Neutrophil (primary cell): ENCODE measurements around the gene COL25A1.

ENCODE experiments used
- H3K27ac ChIP-seq: fragments of 200-600 bp; sonication (generic); 2 replicates; pipeline ENCODE4 v1.5.1; 2016; ENCODE audit warnings: mild to moderate bottlenecking, moderate library complexity
- H3K27me3 ChIP-seq: fragments of 200-600 bp; sonication (generic); 2 replicates; pipeline ENCODE4 v1.6.0; 2016; ENCODE audit warnings: mild to moderate bottlenecking
- H3K36me3 ChIP-seq: fragments of 200-600 bp; sonication (generic); 2 replicates; pipeline ENCODE4 v1.5.1; 2017
- H3K4me1 ChIP-seq, 2 experiments: fragments of 200-600 bp in 1 of 2; sonication (generic) in 1 of 2; 1 replicate in 1 of 2; 2 replicates in 1 of 2; pipeline versions ENCODE4 v1.5.1 to v1.6.1; 2013 to 2016; ENCODE audit warnings: low read depth in 1 of 2, low read length in 1 of 2, mild to moderate bottlenecking in 1 of 2, moderate library complexity in 1 of 2; ENCODE audit not compliant: control insufficient read depth in 1 of 2, insufficient read depth in 1 of 2
- H3K4me3 ChIP-seq, 2 experiments: fragments of 200-600 bp in 1 of 2; sonication (generic) in 1 of 2; 1 replicate in 1 of 2; 2 replicates in 1 of 2; pipeline ENCODE4 v1.5.1; 2013 to 2016; ENCODE audit warnings: low read depth in 1 of 2, low read length in 1 of 2, mild to moderate bottlenecking in 1 of 2, moderate library complexity in 1 of 2
- H3K9me3 ChIP-seq: fragments of 200-600 bp; sonication (generic); 2 replicates; pipeline ENCODE4 v1.5.1; 2016
- TF ChIP-seq, protein P1 (sequence below): fragments of 200-600 bp; sonication (generic); IDR thresholded peaks from 2 replicates; pipeline ENCODE4 v1.5.1; 2016; ENCODE audit warnings: antibody characterized with exemption

The COL25A1 gene

DNA sequence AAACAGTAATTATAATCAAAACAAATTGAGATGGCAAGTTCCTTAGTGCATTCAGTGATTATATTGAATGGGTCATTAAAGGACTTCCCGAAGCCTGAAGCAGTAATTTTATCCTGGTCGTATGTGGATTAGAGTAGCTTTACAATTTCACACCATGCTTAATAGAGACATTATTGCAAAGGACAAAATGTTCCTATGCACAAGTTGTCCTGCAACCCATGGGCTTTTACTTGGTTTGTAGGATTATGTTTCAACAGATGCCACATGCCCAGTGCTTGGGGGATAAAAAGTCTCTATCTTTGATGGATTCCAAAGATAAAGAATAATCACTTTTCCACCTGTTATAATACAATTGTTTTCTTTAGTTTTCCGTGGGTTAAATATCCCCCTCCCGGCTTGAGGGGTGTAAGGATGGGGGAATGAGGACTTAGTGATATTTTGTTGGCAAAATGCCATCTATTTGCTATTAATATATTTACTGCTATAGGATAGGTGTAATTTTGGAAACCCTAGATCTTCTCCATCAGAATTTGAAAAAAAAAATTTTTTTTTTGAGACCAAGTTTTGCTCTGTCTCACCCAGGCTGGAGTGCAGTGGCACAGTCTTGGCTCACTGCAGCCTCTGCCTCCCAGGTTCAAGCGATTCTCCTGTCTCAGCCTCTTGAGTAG is 383.1 kb downstream of the COL25A1 start:
- no peaks in the 10 kb centered on the region for H3K4me1 ChIP-seq
- H3K9me3 ChIP-seq, result no peaks in the 10 kb centered on the region
- no peak overlapping the region for H3K4me3 ChIP-seq
- H3K27ac ChIP-seq, result no peak overlapping the region
- no peaks in the 10 kb centered on the region for H3K36me3 ChIP-seq
- TF ChIP-seq, protein P1, sequence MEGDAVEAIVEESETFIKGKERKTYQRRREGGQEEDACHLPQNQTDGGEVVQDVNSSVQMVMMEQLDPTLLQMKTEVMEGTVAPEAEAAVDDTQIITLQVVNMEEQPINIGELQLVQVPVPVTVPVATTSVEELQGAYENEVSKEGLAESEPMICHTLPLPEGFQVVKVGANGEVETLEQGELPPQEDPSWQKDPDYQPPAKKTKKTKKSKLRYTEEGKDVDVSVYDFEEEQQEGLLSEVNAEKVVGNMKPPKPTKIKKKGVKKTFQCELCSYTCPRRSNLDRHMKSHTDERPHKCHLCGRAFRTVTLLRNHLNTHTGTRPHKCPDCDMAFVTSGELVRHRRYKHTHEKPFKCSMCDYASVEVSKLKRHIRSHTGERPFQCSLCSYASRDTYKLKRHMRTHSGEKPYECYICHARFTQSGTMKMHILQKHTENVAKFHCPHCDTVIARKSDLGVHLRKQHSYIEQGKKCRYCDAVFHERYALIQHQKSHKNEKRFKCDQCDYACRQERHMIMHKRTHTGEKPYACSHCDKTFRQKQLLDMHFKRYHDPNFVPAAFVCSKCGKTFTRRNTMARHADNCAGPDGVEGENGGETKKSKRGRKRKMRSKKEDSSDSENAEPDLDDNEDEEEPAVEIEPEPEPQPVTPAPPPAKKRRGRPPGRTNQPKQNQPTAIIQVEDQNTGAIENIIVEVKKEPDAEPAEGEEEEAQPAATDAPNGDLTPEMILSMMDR, result no peak
- no peaks in the 10 kb centered on the region for H3K27me3 ChIP-seq

DNA sequence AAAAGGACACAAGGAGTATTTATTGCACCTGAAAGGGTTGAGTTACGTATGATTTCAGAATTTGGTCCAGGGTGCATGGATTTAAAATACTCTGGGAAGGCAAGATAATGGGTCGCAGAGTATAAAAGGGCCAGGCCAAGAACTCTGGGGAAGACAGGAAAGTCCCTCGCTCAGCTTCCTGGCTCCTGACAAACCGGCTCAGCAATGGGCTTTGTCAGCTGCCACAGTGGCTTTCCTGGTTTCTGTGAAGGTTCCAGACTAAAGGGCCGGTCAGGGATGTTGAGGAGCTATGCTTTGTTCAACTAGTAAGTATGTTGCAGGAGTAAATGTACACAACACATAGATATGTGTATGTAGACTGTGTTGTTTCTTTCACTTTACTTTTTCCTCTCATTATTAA is 385.2 kb downstream of the COL25A1 start:
- Histone ChIP-seq H3K27ac (no peak overlapping the region), H3K9me3 (no peaks in the 10 kb centered on the region), H3K4me1 (no peaks in the 10 kb centered on the region), H3K4me3 (no peak overlapping the region), H3K36me3 (no peaks in the 10 kb centered on the region), H3K27me3 (no peaks in the 10 kb centered on the region)
- TF ChIP-seq, protein P1, result no peak

DNA sequence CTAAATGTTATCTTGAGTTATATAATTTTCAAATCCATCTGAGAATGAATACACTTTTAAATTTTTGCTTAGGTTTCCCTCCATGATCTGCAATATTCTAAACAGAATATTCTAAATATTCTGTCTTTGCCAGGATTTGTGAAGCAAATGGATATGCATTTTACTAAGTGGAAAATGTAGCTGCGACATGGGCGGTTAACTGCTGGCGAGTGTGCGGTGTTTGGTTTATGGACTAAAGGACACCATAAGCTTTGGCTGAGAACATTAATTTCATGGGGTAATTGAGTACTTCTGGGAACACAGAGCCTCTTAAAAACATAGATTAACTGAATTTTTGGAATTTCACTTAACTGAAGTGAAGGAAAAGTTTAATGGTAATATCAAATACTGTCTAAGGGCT is 385.8 kb downstream of the COL25A1 start:
- H3K4me3 ChIP-seq, result no peak overlapping the region
- no peaks in the 10 kb centered on the region for H3K9me3 ChIP-seq
- no peaks in the 10 kb centered on the region for H3K4me1 ChIP-seq
- H3K27me3 ChIP-seq, result no peaks in the 10 kb centered on the region
- TF ChIP-seq, protein P1, result no peak
- no peaks in the 10 kb centered on the region for H3K36me3 ChIP-seq
- H3K27ac ChIP-seq, result no peak overlapping the region

DNA sequence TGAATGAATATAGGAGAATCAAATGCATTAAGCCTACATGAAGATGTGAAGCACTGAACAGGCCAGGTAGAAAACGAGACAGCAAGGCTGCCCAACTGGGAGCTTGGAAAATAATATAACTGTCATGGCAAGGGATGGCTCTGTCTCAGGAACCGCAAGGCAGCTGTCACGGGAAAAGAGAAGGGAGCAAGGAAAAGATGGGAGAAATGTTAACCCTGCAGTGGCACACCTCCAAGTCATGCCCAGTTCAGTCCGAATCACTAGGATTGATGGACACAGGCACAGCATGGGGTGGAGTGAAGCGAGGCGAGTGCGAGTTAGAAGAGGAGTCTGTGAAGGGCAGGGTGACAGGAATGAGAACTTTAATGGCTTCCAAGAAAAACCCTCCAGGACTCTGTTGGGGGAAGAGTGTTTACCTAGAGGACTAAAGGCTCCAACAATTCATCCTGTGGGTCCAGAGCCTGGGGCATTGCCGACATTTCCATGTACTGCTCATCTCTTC is 395.5 kb downstream of the COL25A1 start:
- Histone ChIP-seq H3K9me3 (no peaks in the 10 kb centered on the region), H3K4me3 (no peak overlapping the region), H3K27ac (no peak overlapping the region), H3K27me3 (no peaks in the 10 kb centered on the region), H3K4me1 (no peaks in the 10 kb centered on the region), H3K36me3 (no peaks in the 10 kb centered on the region)
- TF ChIP-seq, protein P1, result no peak

DNA sequence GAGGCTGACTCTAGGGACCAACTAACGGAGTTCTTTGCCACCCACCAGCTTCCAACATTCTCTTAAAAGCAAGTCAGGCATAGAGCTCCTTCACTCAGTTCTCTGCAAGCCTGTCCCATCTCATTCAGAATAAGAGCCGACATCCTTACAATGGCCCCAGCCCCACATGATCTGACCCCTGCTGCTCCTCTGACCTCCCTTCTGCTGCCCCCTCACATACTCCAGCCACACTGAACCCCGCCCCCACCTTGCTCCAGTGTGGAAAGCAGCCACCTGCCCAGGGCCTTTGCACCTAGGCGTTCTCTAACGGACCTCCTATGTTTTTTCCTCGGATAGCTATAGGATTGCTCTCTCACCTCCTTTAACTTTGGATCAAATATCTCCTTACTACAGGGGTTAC is 396.5 kb downstream of the COL25A1 start:
- Histone ChIP-seq H3K4me1 (no peaks in the 10 kb centered on the region), H3K27me3 (no peaks in the 10 kb centered on the region), H3K36me3 (no peaks in the 10 kb centered on the region), H3K9me3 (no peaks in the 10 kb centered on the region), H3K4me3 (no peak overlapping the region), H3K27ac (no peak overlapping the region)
- TF ChIP-seq, protein P1, result no peak
